OCI-LY7 (cell line): ENCODE data around the gene NDUFA12. TPM values are rescaled to one million over a fixed set of nuclear protein-coding genes. Genes with fewer than 3 reads are reported as not detected.

Experiments
- BruUV-seq: library from RNA; stranded (reverse); fragments of 400-500 nt; replicated peaks from 2 replicates; lab custom pipeline; 2021; lab: Mats Ljungman, UMichigan
- CTCF ChIA-PET: fragments of 300-600 bp; sonication (Branson Sonifier 250); formaldehyde crosslinking; loops from one replicate; lab custom pipeline; 2022; ENCODE audit warnings: antibody characterized with exemption; ENCODE audit not compliant: unreplicated experiment; lab: Charles Lee
- POLR2A ChIA-PET: fragments of 300-600 bp; sonication (Branson Sonifier 250); formaldehyde crosslinking; loops from one replicate; lab custom pipeline; 2022; ENCODE audit warnings: antibody characterized with exemption; lab: Charles Lee
- DNase-seq: peaks from one replicate; pipeline ENCODE4 v3.0.0-alpha.2; 2015; ENCODE audit warnings: low spot score
- H2AFZ ChIP-seq: fragments of 200-600 bp; sonication (generic), shearing (Covaris generic); 2 replicates; pipeline ENCODE4 v1.6.1; 2014; ENCODE audit warnings: mild to moderate bottlenecking, antibody characterized with exemption, low read length, moderate library complexity
- H3K27ac ChIP-seq: fragments of 200-600 bp; sonication (generic); 2 replicates; pipeline ENCODE4 v1.5.1; 2014; ENCODE audit warnings: mixed run types, low read depth, mild to moderate bottlenecking, moderate library complexity, low read length, inconsistent platforms; ENCODE audit not compliant: poor library complexity, severe bottlenecking
- H3K36me3 ChIP-seq: fragments of 200-600 bp; sonication (generic); 2 replicates; pipeline ENCODE4 v1.6.1; 2014; ENCODE audit warnings: mild to moderate bottlenecking, antibody characterized with exemption, low read length, moderate library complexity, mixed read lengths; ENCODE audit not compliant: insufficient read depth
- H3K4me1 ChIP-seq: fragments of 200-600 bp; sonication (generic); 2 replicates; pipeline ENCODE4 v1.5.1; 2014; ENCODE audit warnings: mild to moderate bottlenecking, low read length; ENCODE audit not compliant: insufficient read depth, poor library complexity, severe bottlenecking
- H3K4me2 ChIP-seq: fragments of 200-600 bp; sonication (generic); 2 replicates; pipeline ENCODE4 v1.6.1; 2014; ENCODE audit warnings: mild to moderate bottlenecking, low read length
- H3K4me3 ChIP-seq: fragments of 200-600 bp; sonication (generic); 2 replicates; pipeline ENCODE4 v1.5.1; 2014; ENCODE audit warnings: mild to moderate bottlenecking, low read depth, low read length; ENCODE audit not compliant: poor library complexity, severe bottlenecking
- H3K79me2 ChIP-seq: fragments of 200-600 bp; sonication (generic); 2 replicates; pipeline ENCODE4 v1.6.1; 2016; ENCODE audit warnings: low read depth, mild to moderate bottlenecking, low read length, moderate library complexity, mixed read lengths; ENCODE audit not compliant: insufficient read depth
- H3K9me2 ChIP-seq: fragments of 200-600 bp; sonication (generic); 2 replicates; pipeline ENCODE4 v1.6.1; 2016; ENCODE audit warnings: mild to moderate bottlenecking, low read length, mixed read lengths; ENCODE audit not compliant: insufficient read depth
- H3K9me3 ChIP-seq: fragments of 200-600 bp; sonication (generic); 2 replicates; pipeline ENCODE4 v1.6.1; 2014; ENCODE audit warnings: mild to moderate bottlenecking, mixed run types, low read length, mixed read lengths
- H4K20me1 ChIP-seq: fragments of 200-600 bp; sonication (generic); 2 replicates; pipeline ENCODE4 v1.6.1; 2014; ENCODE audit warnings: mild to moderate bottlenecking, antibody characterized with exemption, low read length, moderate library complexity, mixed read lengths; ENCODE audit not compliant: insufficient read depth
- CTCF ChIP-seq: fragments of 200-600 bp; sonication (generic); conservative IDR thresholded peaks from 2 replicates; pipeline ENCODE4 v1.5.1; 2014; ENCODE audit warnings: mild to moderate bottlenecking, antibody characterized with exemption, low read length, moderate library complexity, mixed read lengths
- EZH2phosphoT487 ChIP-seq: fragments of 200-600 bp; sonication (generic); IDR thresholded peaks from 2 replicates; pipeline ENCODE4 v1.6.1; 2018; ENCODE audit warnings: low read depth, borderline replicate concordance, mild to moderate bottlenecking, mixed run types, antibody characterized with exemption, low read length, moderate library complexity, mixed read lengths
- intact Hi-C: fragments of 100-400 bp; cut with micrococcal nuclease; formaldehyde crosslinking; loops from one replicate; pipeline ENCODE4 v1.10.0; 2022; ENCODE audit not compliant: unreplicated experiment
- total RNA-seq, 2 experiments: library from RNA; depleted of rRNA in 1 of 2; stranded (reverse); fragments of >200 nt in 1 of 2; shearing (Covaris generic) in 1 of 2; gene quantifications; 2 replicates each; pipeline ENCODE4 v1.2.3, GENCODE V29; 2014 to 2022

Gene NDUFA12
- total RNA-seq, 2 experiments from 2014 or later, result 127 to 147 TPM

- Histone ChIP-seq H3K9me3 (no peaks in the 10 kb centered on the region), H3K36me3 (peaks cover 27% of the 10 kb centered on the region), H2AFZ (no peak overlapping the region), H3K4me2 (no peak overlapping the region), H3K9me2 (no peaks in the 10 kb centered on the region), H4K20me1 (no peaks in the 10 kb centered on the region), H3K27ac (no peak overlapping the region), H3K4me1 (peaks cover 14% of the 10 kb centered on the region), H3K4me3 (no peak overlapping the region), H3K79me2 (peaks cover 24% of the 10 kb centered on the region; the same call in 1 of the 2 replicates)
- TF ChIP-seq EZH2phosphoT487 (no peak), CTCF (no peak)
- intact Hi-C loops, result no loop called here
- CTCF ChIA-PET, result no interaction called here
- POLR2A ChIA-PET, result interaction anchor here (0.6 to 1.6 kb wide), 4 partner anchors 9 to 75 kb away, joined by 3 to 5 read pairs (median 4); no protein-coding TSS in a partner anchor
- no peak for DNase-seq
- no TSS peak for BruUV-seq
Measured at GRCh38 chr12:94977766-94978468, 25.6 kb downstream of the NDUFA12 start.

GRCh38 chr12:94973221-94973620 lies 30.3 kb downstream of the NDUFA12 start:
- Histone ChIP-seq H3K4me3 (peak overlapping the region; percentile 18), H3K4me2 (peak overlapping the region; percentile 46), H4K20me1 (no peaks in the 10 kb centered on the region), H3K79me2 (peaks cover 19% of the 10 kb centered on the region; the same call in 1 of the 2 replicates), H3K9me3 (no peaks in the 10 kb centered on the region), H3K27ac (peak overlapping the region; percentile 39), H3K36me3 (peaks cover 46% of the 10 kb centered on the region), H2AFZ (no peak overlapping the region), H3K9me2 (no peaks in the 10 kb centered on the region), H3K4me1 (peaks cover 52% of the 10 kb centered on the region)
- BruUV-seq, result no TSS peak
- DNase-seq, result peak; percentile 68
- intact Hi-C loops, result no loop called here
- CTCF ChIA-PET, result interaction anchor here (0.9 to 1.8 kb wide), 2 partner anchors 9 to 17 kb away, joined by 3 to 5 read pairs; no protein-coding TSS in a partner anchor
- TF ChIP-seq CTCF, result no peak
- no peak for TF ChIP-seq EZH2phosphoT487
- POLR2A ChIA-PET, result interaction anchor here (0.5 to 2.1 kb wide), 10 partner anchors 8 to 767 kb away, joined by 3 to 13 read pairs (median 4); partner anchors contain the start of gene NDUFA12
